Raji (cell line): ENCODE data around the gene DRC3.

Source experiments
- POLR2A ChIP-seq: IDR thresholded peaks from 2 replicates; pipeline ENCODE4 v1.6.1; 2011; ENCODE audit warnings: low read depth, low read length, control low read depth; ENCODE audit not compliant: insufficient read depth

DRC3 gene

DNA sequence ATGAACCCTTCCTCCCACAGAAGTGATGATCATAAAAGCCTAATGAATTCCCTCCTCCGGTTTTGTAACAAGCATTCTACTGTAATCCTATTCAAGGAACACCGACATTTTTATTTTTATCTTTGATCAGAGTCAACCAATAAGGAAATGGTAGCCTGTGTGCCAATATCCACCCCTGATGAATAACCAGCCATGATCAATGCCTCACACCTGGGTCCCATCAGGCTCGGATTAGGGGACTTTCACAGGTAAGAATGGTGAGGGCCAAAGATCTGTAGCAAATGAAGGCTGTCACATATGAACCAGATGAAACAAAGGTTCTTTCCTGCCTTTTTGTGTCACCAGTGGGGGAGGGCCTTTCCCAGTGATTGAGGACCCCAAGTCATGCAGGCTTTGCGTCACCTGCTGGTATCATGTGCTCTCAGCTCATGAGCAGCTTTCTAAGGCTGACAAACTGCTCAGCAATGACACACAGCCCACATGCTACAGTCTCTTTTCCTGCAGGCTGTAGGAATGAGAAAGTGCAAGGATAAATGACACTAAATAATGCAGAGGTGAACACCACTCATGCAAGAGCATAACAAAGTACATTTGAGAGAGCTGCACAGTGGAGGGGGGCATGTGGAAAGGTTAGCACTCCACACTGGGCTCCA is 35.3 kb upstream of the DRC3 start:
- no peak for TF ChIP-seq POLR2A

- TF ChIP-seq POLR2A: no peak
Observed at GRCh38 chr17:17937958-17938357, 34.7 kb upstream of the DRC3 start.

DNA sequence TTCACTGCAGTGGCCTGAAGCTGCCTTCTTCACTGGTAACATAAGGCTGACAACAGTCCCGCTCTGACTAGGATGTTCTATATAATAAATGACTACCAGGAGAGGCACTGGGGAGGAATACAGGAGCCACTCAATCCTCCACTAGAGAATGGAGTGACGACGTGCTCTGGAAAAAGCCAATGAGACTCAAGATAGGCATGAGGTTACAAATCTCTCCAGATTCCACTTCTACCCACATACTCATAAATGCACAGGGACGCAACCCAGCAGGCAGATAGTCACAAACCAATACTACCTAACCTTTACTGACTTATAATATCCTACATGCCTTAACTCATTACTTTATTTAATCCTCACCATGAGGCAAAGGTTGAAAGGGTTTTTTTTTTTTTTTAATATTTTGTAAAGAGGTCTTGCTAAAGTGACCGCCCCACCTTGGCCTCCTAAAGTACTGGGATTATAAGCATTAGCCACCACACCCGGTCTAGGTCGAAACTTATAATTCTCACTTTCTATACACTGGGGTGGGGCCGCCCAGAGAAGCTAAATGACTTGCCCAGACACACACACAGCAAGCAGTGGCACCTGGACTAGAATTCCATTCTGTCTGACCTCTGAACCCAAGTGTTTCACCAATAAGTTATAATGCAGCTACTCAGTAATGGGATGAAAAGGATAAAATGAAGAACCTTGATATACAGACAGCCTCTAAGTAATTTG is 34.1 kb upstream of the DRC3 start:
- no peak for TF ChIP-seq POLR2A

DNA sequence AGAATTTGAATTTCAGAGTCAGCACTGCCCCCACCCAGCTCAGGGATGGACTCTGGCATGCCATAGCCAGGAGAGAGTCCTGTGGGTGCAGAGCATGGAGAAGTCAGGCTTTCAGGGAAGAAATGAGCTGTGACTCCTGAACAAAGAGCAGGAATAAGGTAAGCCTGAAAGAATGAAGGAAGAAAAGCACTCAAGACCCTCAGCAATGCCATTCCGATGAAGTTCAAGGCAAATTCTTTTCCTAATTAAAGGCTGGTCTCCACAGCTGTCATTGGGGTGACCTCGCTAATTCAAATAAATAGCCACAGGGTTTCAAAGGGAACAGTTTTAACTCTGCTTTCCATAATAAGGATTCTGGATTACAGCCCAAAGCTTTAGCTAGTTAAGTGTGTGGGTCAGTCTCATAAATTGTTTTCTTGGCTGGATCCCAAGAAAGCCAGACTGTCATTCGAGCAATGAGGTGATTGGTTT is 32.2 kb upstream of the DRC3 start:
- TF ChIP-seq POLR2A: no peak

DNA sequence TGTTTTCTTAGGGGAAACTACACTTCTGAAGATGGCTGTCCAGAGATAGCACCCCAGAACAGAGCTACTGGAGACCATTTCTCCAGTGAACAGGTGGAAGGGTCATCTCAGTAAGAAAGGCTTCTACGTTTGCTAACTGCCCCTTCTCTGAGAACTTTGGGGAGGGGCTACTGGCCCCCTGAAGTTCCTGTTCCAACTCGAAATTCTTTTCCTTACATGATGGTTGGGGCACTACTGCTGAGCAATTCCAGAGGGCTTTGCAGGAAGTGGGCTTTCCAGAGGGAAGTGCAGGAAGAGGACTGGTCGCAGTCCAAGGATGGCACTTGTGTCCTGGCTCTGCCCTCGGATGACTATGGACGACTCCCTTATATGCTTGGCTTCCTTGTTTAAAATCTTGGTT is 31.6 kb upstream of the DRC3 start:
- no peak for TF ChIP-seq POLR2A

DNA sequence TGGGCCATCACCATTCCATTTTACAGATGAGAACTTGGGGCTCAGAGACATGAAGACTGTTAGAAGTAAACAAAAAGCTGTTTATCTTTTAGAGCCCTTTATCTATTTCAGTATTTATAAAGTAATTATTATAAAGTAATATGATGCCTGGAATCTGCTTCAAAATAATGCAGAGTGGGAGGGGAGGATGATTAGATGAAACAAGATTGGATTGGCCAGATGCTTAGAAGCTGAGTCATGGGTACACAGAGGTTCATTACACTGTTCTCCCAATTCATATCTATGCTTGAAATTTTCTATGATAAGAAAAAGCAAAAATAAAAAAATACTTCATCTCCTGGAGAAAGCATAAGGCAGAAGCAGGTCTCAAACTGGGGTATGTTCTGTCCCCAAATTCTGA is 29.8 kb upstream of the DRC3 start:
- no peak for TF ChIP-seq POLR2A

GRCh38 chr17:17943281-17943984 is 29.2 kb upstream of the DRC3 start:
- TF ChIP-seq POLR2A: no peak

- no peak for TF ChIP-seq POLR2A
Observed at GRCh38 chr17:17944242-17944641, 28.4 kb upstream of the DRC3 start.

DNA sequence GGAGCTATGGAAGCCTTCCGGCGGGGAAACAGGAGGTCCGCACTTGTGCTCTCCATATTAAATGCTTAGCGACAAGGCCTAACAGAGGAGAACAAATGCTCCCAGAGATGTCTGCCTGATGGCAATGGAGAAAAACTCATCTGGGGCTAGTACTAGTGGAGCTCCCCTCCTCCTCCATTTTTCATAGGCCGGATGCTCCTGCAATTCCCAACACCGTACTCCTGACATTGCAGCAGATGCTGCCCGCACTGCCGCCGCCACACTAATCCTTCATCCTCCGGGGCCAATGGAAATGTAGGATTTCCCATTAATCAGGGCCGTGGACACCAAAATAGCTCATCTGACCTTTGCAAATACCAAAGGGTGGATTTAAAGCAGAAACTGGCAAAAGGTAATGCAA is 27.9 kb upstream of the DRC3 start:
- no peak for TF ChIP-seq POLR2A

GRCh38 chr17:17946093-17946492 is 26.6 kb upstream of the DRC3 start:
- TF ChIP-seq POLR2A: no peak

GRCh38 chr17:17947309-17947708 is 25.4 kb upstream of the DRC3 start:
- no peak for TF ChIP-seq POLR2A

DNA sequence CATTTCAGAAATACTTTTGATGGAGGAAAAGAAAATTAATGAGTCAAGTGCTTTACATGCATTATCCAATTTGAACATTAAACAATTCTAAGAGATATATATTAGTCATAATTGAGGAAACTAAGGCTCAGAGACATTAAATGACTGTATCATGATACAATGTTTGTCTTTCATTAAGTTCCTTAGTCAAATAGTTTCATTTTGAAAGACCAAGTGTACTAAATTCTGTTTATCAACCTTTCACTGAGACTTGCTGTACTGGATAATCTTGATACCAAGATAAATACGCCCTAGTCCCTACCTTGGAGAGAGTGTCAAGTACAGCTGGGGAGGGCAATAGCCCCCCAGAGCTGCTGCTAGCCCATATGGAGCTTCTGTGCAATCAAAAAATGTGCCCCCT is 24.7 kb upstream of the DRC3 start:
- no peak for TF ChIP-seq POLR2A

DNA sequence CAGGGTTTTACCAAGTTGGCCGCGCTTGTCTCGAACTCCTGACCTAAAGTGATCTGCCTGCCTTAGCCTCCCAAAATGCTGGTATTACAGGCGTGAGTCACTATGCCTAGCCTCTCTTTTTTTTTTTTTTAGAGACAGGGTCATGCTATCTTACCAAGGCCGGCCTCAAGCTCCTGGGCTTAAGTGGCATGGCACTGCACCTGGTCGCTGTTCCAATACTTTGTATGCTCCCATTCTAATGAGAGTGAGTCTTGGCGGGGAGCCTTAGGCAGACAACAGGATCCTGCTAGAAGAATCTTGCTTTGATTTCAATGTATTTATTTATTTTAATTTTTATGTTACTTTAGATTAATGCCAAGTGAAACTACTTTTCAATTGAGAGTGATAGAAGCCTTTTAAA is 22.3 kb upstream of the DRC3 start:
- no peak for TF ChIP-seq POLR2A

- no peak for TF ChIP-seq POLR2A
Observed at GRCh38 chr17:17950806-17951205, 21.9 kb upstream of the DRC3 start.

DNA sequence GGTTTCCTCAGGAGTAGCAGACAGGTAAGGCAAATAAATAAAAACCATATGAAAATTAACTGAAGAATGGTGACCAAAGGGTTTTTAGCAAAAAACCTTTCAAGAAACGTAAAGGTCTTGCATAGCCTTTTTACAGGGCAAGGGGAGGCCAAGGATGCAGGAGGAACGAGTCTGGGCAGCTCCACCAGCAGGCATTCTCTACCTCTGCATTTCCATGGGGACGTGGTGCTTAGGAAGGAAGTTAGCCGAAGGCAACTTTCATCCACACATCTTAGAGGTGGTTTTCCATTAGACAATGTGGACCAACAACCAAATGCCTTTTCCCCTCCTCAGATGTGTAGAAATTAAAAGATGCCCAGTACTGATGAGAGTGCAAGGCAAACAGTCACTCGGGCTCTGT is 21.1 kb upstream of the DRC3 start:
- TF ChIP-seq POLR2A: no peak

- no peak for TF ChIP-seq POLR2A
Observed at GRCh38 chr17:17952691-17953090, 20.0 kb upstream of the DRC3 start.

- no peak for TF ChIP-seq POLR2A
Observed at GRCh38 chr17:17954079-17954478, 18.6 kb upstream of the DRC3 start.

GRCh38 chr17:17957584-17957916 is 15.1 kb upstream of the DRC3 start:
- no peak for TF ChIP-seq POLR2A
